Loucy (cell line): ENCODE data around the gene DENR.

ENCODE experiments used
- H2AFZ ChIP-seq: fragments of 200-600 bp; sonication (generic); 2 replicates; pipeline ENCODE4 v1.6.0; 2016; ENCODE audit warnings: antibody characterized with exemption, mild to moderate bottlenecking, low read length, moderate library complexity
- H3F3A ChIP-seq: fragments of 200-600 bp; 2 replicates; pipeline ENCODE4 v1.6.0; 2016; ENCODE audit warnings: antibody characterized with exemption, low read depth, mild to moderate bottlenecking
- H3K27me3 ChIP-seq: fragments of 200-600 bp; sonication (generic); 2 replicates; pipeline ENCODE4 v1.6.1; 2014; ENCODE audit warnings: low read length, mild to moderate bottlenecking; ENCODE audit not compliant: insufficient read depth, poor library complexity, severe bottlenecking
- H3K36me3 ChIP-seq: fragments of 200-600 bp; sonication (generic); 2 replicates; pipeline ENCODE4 v1.6.1; 2016; ENCODE audit warnings: low read length; ENCODE audit not compliant: insufficient read depth
- H3K4me1 ChIP-seq: fragments of 200-600 bp; sonication (generic); 2 replicates; pipeline ENCODE4 v1.5.1; 2014; ENCODE audit warnings: low read length, mild to moderate bottlenecking; ENCODE audit not compliant: insufficient read depth, poor library complexity, severe bottlenecking
- H3K4me2 ChIP-seq: fragments of 200-600 bp; sonication (generic); 2 replicates; pipeline ENCODE4 v1.6.0; 2014; ENCODE audit warnings: antibody characterized with exemption, low read length, low read depth, mild to moderate bottlenecking; ENCODE audit not compliant: poor library complexity, severe bottlenecking
- H3K4me3 ChIP-seq: fragments of 200-600 bp; sonication (generic); 2 replicates; pipeline ENCODE4 v1.5.1; 2014; ENCODE audit warnings: low read length, mild to moderate bottlenecking, mixed read lengths; ENCODE audit not compliant: poor library complexity, severe bottlenecking
- H3K79me2 ChIP-seq: fragments of 200-600 bp; sonication (generic); 2 replicates; pipeline ENCODE4 v1.6.1; 2014; ENCODE audit warnings: low read length; ENCODE audit not compliant: insufficient read depth
- H3K9ac ChIP-seq: fragments of 200-600 bp; sonication (generic); 2 replicates; pipeline ENCODE4 v1.6.0; 2014; ENCODE audit warnings: mild to moderate bottlenecking, low read depth, low read length, moderate library complexity; ENCODE audit not compliant: poor library complexity, severe bottlenecking
- H3K9me2 ChIP-seq: fragments of 200-600 bp; sonication (generic); replicated peaks from 2 replicates; pipeline ENCODE4 v1.6.1; 2016; ENCODE audit warnings: low read depth, low read length, mixed read lengths
- H3K9me3 ChIP-seq: fragments of 200-600 bp; sonication (generic); 2 replicates; pipeline ENCODE4 v1.6.1; 2014; ENCODE audit warnings: mild to moderate bottlenecking, antibody characterized with exemption, low read length, low read depth; ENCODE audit not compliant: insufficient read depth
- H4K20me1 ChIP-seq: fragments of 200-600 bp; sonication (generic); 2 replicates; pipeline ENCODE4 v1.6.0; 2014; ENCODE audit warnings: antibody characterized with exemption, low read length, mild to moderate bottlenecking; ENCODE audit not compliant: insufficient read depth, poor library complexity, severe bottlenecking
- CTCF ChIP-seq: fragments of 200-600 bp; sonication (generic); conservative IDR thresholded peaks from 2 replicates; pipeline ENCODE4 v1.5.1; 2014; ENCODE audit warnings: mild to moderate bottlenecking, antibody characterized with exemption, low read length
- EZH2phosphoT487 ChIP-seq: fragments of 200-600 bp; IDR thresholded peaks from 2 replicates; pipeline ENCODE4 v1.6.1; 2018; ENCODE audit warnings: antibody characterized with exemption, mild to moderate bottlenecking, moderate library complexity, borderline replicate concordance

The DENR gene

GRCh38 chr12:122788387-122788786, 35.8 kb downstream of the DENR start:
- H3K4me1 ChIP-seq = no peaks in the 10 kb centered on the region
- TF ChIP-seq CTCF (no peak), EZH2phosphoT487 (no peak)

GRCh38 chr12:122789637-122790036, 37.0 kb downstream of the DENR start:
- Histone ChIP-seq H2AFZ (no peak overlapping the region), H3K4me1 (no peaks in the 10 kb centered on the region), H3K9me2 (no peaks in the 10 kb centered on the region), H3K9me3 (no peaks in the 10 kb centered on the region), H3K4me2 (no peak overlapping the region), H3K27me3 (no peaks in the 10 kb centered on the region), H3K9ac (no peak overlapping the region), H3K36me3 (no peaks in the 10 kb centered on the region), H4K20me1 (no peaks in the 10 kb centered on the region), H3K79me2 (no peaks in the 10 kb centered on the region), H3F3A (no peaks in the 10 kb centered on the region), H3K4me3 (no peak overlapping the region)
- no peak for TF ChIP-seq EZH2phosphoT487
- no peak for TF ChIP-seq CTCF

More at GRCh38 chr12:122788387-122788786, 35.8 kb downstream of the DENR start:
- H3F3A ChIP-seq = no peaks in the 10 kb centered on the region
- H3K79me2 ChIP-seq = no peaks in the 10 kb centered on the region
- H4K20me1 ChIP-seq = no peaks in the 10 kb centered on the region
- H3K27me3 ChIP-seq = no peaks in the 10 kb centered on the region
- no peak overlapping the region for H3K4me2 ChIP-seq
- H3K9ac ChIP-seq = no peak overlapping the region
- H3K9me3 ChIP-seq = no peaks in the 10 kb centered on the region
- no peak overlapping the region for H2AFZ ChIP-seq
- no peak overlapping the region for H3K4me3 ChIP-seq
- H3K9me2 ChIP-seq = no peaks in the 10 kb centered on the region
- no peaks in the 10 kb centered on the region for H3K36me3 ChIP-seq

GRCh38 chr12:122790393-122791075, 37.9 kb downstream of the DENR start:
- Histone ChIP-seq H3F3A (no peaks in the 10 kb centered on the region), H3K9me2 (no peaks in the 10 kb centered on the region), H2AFZ (no peak overlapping the region), H4K20me1 (no peaks in the 10 kb centered on the region), H3K9ac (no peak overlapping the region), H3K4me3 (no peak overlapping the region), H3K4me1 (no peaks in the 10 kb centered on the region), H3K9me3 (no peaks in the 10 kb centered on the region), H3K79me2 (no peaks in the 10 kb centered on the region), H3K36me3 (no peaks in the 10 kb centered on the region), H3K4me2 (no peak overlapping the region), H3K27me3 (no peaks in the 10 kb centered on the region)
- TF ChIP-seq CTCF (no peak), EZH2phosphoT487 (no peak)
